NCI-H2227 treated with DMSO at 0.1 percent for 48 hours (cell line): Measurements from ENCODE around the gene FBXL7.

Experiments used
- DNase-seq: peaks from one replicate; lab custom pipeline; 2025; lab: John Stamatoyannopoulos, UW

The FBXL7 gene

DNA sequence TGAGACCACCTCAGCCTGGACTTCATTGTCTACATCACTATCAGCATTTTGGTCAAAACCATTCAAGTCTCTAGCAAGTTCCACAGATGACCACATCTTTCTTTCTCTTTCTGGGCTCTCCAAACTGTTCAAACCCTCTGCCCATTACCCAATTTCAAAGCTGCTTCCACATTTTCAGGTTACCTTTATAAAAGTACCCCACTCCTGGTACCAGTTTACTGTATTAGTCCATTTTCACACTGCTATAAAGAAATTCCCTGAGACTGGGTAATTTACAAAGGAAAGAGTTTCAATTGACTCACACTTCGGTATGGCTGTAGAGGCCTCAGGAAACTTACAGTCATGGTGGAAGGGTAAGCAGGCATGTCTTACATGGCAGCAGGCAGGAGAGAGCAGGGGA, 84.5 kb downstream of the FBXL7 start:
- no peak for DNase-seq

DNA sequence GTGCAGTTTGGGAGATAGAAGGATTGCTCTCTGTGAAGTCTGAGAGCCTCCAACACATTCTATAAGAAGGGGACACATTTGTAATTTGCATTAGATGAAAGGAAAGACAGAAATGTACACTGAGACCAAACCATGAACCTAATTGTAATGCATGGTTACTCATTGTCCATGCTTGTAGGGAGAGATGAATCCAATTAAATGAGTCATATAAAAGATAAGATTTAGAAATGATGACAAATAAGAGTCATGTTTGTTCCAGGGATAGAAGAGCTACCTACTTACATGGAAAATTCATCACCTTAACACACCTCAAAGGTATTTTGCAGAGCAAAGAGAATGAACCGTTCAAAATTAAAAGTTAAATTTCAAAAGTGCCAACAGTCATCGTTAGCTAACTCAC, 85.1 kb downstream of the FBXL7 start:
- no peak for DNase-seq

DNA sequence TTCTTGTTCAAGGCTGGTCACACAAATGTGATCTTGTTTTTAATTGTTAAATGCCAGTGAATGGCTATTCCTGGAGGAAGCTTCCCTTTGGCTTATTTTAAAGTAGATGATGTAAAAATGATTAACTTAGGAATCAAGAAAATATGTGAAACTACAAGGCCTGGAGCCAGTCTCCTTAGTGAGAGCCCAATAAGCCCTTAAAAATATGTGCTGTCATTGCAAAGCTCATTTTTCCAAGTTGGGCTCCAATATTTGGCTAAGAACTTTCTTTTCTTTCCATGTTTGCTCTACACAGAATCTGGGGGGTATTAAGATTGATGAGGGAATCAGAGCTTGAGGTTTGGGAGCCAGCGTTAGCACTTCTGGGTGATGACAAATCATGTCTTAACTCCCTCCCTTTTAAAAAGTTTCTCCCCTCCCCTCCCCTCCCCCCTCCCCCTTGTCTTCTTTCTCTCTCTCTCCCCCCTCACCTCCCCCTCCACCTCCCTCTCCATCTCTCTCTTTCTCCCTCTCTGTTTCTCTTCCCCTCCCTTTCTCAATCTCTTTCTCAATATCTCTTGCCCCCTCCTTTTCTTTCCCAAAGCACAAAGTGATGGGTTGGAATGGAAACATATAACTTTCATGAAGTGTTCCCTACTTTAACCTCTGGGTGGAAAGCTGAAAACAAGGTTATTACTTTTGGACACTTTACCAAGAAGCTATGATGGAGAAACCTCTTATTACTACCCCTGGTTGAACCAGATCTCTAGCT, 86.0 kb downstream of the FBXL7 start:
- no peak for DNase-seq

DNA sequence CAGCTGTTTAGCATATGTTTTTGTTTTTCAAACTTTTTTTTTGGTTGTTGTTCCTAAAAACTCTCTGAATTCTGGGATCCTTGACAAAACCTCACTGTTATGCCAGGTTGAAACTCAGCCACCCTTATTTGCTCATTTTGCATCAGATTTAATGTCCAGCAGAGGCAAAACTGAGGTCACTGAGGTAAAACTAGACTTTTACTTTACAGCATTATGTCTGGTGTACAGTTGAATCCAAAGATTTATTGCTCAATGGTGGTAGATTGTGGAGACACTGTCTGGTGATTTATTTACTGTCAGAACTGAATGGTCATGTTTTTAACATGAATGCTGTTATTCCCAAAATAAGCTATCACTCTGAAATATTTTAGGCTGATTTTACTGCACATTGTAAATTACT, 87.9 kb downstream of the FBXL7 start:
- no peak for DNase-seq

DNA sequence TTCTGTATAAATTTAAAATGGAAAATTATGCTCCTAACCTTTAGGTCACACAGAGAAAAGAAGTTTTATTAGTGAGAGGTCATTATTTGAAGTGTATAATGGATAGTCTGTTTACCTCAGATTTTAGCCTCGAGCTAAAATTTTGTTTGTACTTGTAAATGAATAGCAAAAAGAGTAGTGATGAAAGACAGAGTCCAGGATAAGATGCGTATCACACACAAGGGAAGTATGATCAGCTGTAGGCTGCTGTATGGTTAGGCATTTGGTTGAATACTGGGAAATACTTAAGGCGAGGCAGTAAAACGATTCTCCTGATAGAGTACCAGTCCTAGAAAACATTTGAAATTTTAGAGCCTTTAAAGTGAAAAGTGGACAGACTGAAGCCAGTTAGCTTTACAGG, 92.7 kb downstream of the FBXL7 start:
- DNase-seq = no peak

- no peak for DNase-seq
These were observed 95.1 kb downstream of the FBXL7 start for GRCh38 chr5:15594977-15595568.

GRCh38 chr5:15595929-15596328, 95.9 kb downstream of the FBXL7 start:
- DNase-seq = no peak

GRCh38 chr5:15596936-15597335, 97.0 kb downstream of the FBXL7 start:
- DNase-seq = no peak

DNA sequence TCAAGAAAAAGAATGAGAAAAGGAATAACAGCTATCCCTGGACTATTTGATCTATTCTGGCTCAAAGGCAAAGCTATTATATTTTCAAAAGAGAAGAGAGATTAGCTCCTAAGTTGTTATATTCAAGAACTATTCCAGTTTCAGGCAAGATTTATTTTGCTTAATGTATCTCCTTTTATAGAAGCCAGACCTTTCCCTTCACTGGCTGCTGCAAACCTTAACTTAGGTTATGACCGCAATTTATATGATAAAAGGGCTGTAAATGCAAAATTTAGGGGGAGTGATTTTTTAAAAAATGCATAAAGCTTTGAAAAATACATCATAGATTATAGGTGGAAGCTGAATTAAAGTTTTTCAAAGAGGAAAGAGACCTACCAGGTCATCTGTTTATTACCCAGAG, 97.8 kb downstream of the FBXL7 start:
- DNase-seq = no peak

DNA sequence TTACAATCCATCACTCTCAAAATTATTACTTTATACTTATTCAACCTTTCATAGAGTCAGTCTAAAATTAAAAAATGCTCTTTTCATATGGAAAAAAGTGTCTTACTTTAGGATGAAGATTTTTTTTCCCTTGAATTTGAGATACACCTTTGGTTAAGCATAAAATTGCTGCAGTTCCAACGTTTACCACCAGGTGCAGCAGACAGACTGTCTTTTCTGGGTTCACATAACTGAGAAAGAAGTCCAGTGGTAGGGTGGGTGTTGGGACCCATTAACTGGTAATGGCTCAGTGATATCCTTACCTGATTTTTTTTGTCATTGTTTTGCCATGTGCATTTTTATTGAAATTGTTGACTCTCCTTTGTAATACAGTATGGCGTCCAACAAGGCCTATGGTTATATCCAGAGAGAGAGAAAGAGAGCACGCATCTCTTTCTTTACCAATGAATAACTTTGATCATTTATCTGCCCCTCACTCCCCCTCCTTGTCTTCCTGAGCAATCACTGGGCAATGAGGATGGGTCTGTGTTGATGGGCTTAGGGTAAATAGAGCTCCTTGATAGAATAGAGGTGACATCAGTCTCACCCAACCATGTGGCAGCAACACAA, 98.4 kb downstream of the FBXL7 start:
- no peak for DNase-seq

GRCh38 chr5:15600035-15600434, 100.1 kb downstream of the FBXL7 start:
- no peak for DNase-seq

GRCh38 chr5:15601274-15601673, 101.3 kb downstream of the FBXL7 start:
- no peak for DNase-seq

GRCh38 chr5:15601853-15602252, 101.9 kb downstream of the FBXL7 start:
- DNase-seq = no peak

- DNase-seq = no peak
These were observed 105.0 kb downstream of the FBXL7 start for GRCh38 chr5:15604986-15605385.

GRCh38 chr5:15606197-15606596, 106.2 kb downstream of the FBXL7 start:
- no peak for DNase-seq

- DNase-seq = no peak
These were observed 107.1 kb downstream of the FBXL7 start for GRCh38 chr5:15607076-15607475.

DNA sequence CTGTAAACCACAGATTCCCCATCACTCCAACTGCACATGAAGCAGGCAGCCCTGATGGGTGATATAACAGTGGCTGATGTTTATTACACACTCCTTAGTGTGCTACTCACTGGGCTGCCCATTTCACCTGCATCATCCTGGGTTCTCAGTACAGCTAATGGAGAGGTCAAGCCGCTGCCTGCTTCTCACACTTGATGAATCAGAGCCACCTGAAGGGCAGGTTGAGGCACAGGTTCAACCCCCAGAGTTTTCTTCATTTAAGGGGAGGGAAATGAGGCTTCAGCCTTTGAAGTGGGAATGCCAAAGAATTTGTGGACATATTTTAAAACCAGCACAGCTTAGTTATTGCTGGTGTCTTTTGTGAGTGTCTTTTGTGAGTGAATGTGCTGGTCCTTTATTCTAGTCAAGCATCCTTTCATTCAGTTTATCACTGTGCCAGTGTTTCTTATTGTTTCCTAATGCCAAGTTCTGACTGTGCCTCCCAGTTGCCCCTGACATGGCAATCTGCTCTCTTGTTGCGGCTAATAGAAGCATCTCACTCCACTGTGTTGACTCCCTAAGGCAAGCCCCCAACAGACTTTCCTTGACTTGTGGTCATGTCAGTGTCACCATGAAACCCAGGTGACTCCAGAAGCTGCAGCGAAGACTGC, 109.2 kb downstream of the FBXL7 start:
- DNase-seq = no peak

DNA sequence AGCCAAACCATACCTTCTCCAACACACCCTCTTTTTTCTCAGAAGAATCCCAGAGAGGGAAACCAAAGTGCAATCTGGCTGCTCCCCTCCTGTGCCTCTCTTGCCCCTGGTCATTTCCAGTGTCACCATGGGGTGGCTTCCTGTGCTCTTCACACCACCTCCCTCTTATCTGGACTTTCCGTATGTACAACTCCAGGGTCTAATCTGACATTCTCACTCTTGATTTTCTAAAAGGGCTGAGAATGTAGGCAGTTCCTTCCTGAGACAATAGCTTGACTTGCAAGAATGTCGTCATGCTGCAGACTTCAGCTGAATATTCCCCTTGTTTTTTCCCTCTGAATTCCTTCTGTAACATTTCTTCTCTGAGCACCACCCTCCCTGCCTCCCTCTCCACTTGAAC, 110.2 kb downstream of the FBXL7 start:
- no peak for DNase-seq

- DNase-seq = no peak
These were observed 111.0 kb downstream of the FBXL7 start for GRCh38 chr5:15611008-15611407.

DNA sequence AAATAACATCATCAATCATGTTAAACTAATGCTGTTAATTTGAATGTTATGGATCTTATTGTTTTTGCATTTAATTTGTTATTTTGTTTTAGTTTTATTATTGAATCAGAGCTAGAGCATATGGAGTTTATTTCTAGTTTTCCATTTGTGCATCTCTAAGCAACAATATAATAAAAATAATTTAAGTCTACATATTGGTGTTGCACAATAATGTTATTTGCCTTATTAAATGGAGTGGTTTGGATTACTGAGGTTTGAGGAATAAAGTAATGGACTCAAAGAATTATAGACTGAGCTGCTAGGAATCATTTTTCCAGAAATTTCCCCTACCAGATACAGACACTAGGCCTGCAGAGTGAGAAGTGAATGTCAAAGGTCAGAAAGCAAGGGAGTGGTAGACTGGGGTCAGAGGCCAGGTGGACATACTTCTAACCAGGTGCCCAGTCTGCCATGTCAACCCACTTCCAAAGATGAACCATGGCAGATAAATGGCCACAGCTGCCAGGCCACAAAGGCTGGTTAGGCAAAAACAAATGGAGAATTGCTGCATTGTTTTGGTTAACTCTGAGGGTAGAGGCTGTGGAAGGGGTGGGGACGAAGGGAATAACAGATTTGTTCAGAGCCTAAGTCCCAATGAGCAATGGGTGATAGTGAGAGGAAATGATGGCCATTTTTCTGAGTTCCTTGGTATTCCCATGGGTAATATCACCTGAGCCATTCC, 113.1 kb downstream of the FBXL7 start:
- DNase-seq = no peak

DNA sequence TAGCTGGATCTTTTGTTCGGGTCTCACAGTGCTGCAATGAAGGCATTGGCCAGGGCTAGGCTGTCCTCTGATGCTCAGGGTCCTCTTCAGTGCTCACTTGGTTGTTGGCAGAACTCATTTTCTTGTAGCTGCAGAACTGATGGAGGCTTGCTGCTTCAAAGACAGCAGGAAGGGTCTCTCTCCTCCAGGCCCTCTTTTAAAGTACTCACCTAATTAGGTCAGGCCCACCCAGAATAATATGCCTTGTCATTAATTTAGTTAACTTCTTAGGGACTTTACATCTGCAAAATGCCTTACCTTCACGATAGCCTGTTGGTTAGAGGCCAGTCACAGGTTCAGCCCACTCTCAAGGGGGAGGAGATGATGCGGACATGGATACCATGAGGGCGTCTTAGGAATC, 114.7 kb downstream of the FBXL7 start:
- no peak for DNase-seq

DNA sequence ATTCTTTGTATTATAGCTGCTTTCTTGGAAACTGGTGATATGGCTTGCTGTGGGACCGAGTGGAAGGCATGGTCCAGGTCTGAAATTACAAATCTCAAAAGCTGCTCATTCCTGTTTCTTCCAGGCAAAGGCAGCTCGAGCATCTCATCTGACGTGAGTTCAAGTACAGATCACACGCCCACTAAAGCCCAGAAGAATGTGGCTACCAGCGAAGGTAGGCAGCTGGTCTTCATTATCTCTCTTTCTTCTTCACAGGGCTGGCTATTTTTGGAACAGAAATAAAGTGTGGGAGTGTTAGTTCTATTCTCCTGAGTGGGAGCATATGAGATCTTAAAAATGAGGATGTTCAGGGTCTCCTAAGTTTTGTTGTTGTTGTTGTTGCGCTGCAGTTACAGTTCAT, 115.9 kb downstream of the FBXL7 start:
- no peak for DNase-seq
